AML-193 (cell line): Measurements from ENCODE around the gene CMA1.

Source experiments
- DNase-seq, 2 experiments: peaks; one replicate each; lab custom pipeline; 2025; lab: John Stamatoyannopoulos, UW

CMA1 gene

GRCh38 chr14:24465805-24466204, 42.3 kb downstream of the CMA1 start:
- DNase-seq: no peak

GRCh38 chr14:24465368-24465767, 42.7 kb downstream of the CMA1 start:
- no peak for DNase-seq

- no peak for DNase-seq
These were observed 43.9 kb downstream of the CMA1 start for GRCh38 chr14:24463884-24464785.

DNA sequence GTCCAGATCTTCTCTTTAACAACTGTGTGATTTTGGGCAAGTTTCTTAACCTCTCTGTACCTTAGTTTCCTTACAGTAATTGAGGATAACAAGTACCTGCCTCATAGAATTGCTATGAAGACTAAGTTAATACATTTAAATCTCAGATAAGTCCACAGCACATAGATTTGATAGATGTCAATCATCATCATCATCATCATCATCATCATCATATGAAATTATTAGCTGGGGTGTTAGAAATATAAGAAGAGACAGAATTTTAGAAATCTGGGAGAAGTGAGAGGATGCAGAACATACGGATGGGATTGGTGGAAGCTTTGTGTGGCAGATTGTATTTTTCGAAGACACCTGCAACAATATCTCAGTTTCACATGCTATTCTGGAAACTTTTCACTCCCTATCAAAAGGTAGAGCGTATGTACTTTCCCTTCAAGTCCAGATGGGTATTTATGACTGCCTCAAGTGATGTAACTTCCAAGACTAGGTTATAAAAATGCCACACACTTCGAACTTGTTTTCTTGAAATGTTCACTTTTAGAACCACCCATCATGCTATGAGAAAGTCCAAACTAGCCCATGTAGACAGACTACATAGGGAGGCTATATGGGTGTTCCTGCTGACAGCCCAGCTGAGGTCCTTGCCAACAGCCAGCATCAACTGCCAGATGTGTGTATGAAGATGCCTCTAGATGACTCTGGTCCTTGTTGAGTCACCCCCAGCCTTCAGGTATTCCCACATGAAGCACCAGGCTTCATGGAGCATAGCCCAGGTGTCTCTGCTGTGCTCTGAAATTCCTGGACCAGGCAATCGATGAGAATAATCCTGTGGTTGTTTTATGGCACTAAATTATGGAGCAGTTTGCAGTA, 44.8 kb downstream of the CMA1 start:
- no peak for DNase-seq

GRCh38 chr14:24461336-24461735, 46.7 kb downstream of the CMA1 start:
- no peak for DNase-seq

DNA sequence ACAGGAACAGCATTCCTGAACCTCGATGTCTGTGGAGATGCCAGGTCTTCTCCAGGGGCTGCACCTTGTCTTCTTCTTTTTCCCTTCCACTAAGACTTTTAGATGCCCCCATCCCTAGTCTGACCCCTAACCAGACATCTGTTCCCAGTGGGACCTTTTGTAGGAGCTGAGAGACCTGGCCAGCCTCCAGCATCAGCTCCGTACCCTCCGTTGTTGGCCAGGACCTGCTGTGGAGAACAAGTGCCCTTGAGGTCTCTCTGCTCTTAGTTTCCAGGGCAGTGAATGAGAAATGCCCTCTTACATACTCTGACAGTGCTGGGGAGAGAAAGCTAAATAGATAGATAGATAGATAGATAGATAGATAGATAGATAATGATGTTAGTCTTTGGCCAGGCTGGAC, 48.7 kb downstream of the CMA1 start:
- no peak for DNase-seq

- DNase-seq: no peak
These were observed 49.3 kb downstream of the CMA1 start for GRCh38 chr14:24458736-24459135.

DNA sequence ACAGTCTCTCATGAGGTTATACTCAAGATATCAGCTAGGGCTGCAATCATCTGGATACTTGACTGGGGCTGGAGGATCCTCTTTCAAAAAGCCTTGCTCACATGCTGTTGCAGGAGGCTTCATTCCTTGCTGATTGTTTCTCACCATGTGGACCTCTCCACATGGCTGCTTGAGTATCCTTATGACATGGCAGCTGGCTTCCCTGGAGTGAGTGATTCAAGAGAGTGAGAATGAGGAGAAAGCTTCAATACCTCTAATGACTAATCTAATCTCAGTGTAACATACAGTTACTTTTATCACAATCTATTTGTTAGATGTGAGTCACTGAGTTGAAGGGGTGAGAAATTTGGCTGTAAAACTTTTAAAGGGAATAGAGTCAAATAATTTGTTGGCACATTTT, 51.1 kb downstream of the CMA1 start:
- DNase-seq: no peak
